ENCODE data around the gene INTS3. TPM values are rescaled to one million over a fixed set of nuclear protein-coding genes. Genes with fewer than 3 reads are reported as not detected.

Gene INTS3
- total RNA-seq, 4 donors from 2014 or later = 35.9 to 70.1 (median 61.3) TPM

GRCh38 chr1:153783233-153784190 lies 55.7 kb downstream of the INTS3 start:
- Histone ChIP-seq H3K36me3 (no peaks in the 10 kb centered on the region), H3K27me3 (no peaks in the 10 kb centered on the region), H3K4me1 (no peaks in the 10 kb centered on the region), H3K9me3 (no peaks in the 10 kb centered on the region), H3K4me3 (peak overlapping the region; percentile 60 to 76), H3K27ac (peak overlapping the region; percentile 96 to 98)
- intact Hi-C loops (cut with DNase I; ENCODE audit: low total_unique reads) = no loop called here
- peak; percentile 88 to 94 for DNase-seq
- TF ChIP-seq, protein P1, sequence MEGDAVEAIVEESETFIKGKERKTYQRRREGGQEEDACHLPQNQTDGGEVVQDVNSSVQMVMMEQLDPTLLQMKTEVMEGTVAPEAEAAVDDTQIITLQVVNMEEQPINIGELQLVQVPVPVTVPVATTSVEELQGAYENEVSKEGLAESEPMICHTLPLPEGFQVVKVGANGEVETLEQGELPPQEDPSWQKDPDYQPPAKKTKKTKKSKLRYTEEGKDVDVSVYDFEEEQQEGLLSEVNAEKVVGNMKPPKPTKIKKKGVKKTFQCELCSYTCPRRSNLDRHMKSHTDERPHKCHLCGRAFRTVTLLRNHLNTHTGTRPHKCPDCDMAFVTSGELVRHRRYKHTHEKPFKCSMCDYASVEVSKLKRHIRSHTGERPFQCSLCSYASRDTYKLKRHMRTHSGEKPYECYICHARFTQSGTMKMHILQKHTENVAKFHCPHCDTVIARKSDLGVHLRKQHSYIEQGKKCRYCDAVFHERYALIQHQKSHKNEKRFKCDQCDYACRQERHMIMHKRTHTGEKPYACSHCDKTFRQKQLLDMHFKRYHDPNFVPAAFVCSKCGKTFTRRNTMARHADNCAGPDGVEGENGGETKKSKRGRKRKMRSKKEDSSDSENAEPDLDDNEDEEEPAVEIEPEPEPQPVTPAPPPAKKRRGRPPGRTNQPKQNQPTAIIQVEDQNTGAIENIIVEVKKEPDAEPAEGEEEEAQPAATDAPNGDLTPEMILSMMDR (IDR thresholded peaks at IDR 0.05) = peak in 2 of 4 experiments; percentile 2 to 54
- TF ChIP-seq POLR2A (IDR thresholded peaks at IDR 0.05) = peak; percentile 95 to 97

GRCh38 chr1:153786038-153786790 lies 58.4 kb downstream of the INTS3 start:
- intact Hi-C loops (cut with DNase I; ENCODE audit: low total_unique reads) = no loop called here

DNA sequence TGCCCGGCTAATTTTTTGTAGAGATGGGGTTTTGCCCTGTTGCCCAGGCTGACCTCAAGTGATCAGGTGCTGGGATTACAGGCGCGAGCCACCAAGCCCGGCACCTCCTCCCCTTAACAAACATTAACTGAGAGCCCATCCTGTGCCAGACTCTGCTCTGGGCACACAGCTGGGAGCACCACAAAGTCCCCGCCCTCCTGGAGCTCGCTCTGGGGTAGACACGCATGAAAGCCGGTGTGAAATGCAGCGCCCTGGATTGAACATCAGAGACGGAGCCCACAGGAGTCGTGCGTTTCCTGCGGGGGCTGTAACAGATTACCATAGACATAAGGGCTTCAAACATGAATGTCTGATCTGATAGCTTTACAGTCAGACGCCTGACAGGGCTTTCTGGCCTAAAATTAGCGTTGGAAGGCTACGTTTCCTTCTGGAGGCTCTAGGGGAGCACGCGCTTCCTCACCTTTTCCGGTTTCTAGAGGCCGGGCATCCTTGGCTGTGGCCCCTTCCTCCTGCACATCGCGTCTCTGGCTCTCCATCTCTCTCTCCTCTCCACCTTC lies 61.7 kb downstream of the INTS3 start:
- Histone ChIP-seq H3K4me3 (peak overlapping the region; percentile 23 to 28), H3K4me1 (peaks cover 0 to 3% of the 10 kb centered on the region in 2 donors), H3K27ac (peak overlapping the region; percentile 92 to 95), H3K9me3 (no peaks in the 10 kb centered on the region), H3K36me3 (no peaks in the 10 kb centered on the region), H3K27me3 (no peaks in the 10 kb centered on the region)
- intact Hi-C loops (cut with DNase I; ENCODE audit: low total_unique reads) = loop anchor here (10.0 kb wide), 1 partner anchor 185 kb away; the partner anchor contains the start of gene JTB
- DNase-seq = peak in 1 of 2 donors; percentile 40
- no peak for TF ChIP-seq POLR2A (IDR thresholded peaks at IDR 0.05)
- TF ChIP-seq, protein P1 (IDR thresholded peaks at IDR 0.05) = no peak

More at GRCh38 chr1:153786038-153786790, 58.4 kb downstream of the INTS3 start:
- Histone ChIP-seq H3K36me3 (no peaks in the 10 kb centered on the region), H3K9me3 (no peaks in the 10 kb centered on the region), H3K27me3 (no peaks in the 10 kb centered on the region), H3K4me3 (no peak overlapping the region), H3K27ac (no peak overlapping the region), H3K4me1 (peaks cover 0 to 3% of the 10 kb centered on the region in 2 donors)
- no peak for DNase-seq
- TF ChIP-seq, protein P1 (IDR thresholded peaks at IDR 0.05) = no peak
- TF ChIP-seq POLR2A (IDR thresholded peaks at IDR 0.05) = no peak

DNA sequence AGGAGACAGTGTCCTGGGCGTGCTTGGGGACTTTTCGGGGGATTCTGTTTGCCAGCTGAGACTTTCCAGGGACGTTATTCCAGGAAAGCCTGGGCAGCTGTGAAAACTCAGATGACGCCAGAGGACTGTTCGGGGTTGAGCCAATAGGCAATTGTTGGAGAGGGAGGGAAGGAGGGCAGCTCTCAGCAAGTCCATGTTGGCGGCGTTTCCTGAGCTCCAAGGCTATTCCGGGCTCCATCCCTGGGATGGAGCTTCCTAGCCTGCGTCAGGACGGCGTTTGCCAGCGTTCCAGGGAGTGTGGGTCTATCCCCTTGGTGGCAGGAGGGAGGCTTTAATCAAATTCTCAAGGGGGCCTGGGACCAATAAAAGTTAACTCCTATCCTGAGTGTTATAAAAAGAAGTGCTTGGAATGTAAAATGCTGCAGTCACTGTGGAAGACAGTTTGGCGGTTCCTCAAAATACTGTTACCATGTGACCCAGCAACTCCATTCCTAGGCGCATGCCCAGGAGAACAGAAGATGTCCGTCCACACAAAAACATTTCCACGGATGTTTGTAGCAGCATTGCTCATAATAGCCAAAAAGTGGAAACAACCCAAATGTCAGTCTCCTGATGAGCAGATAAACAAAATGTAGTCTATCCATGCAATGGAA lies 62.6 kb downstream of the INTS3 start:
- peak; percentile 23 to 38 for TF ChIP-seq POLR2A (IDR thresholded peaks at IDR 0.05)
- TF ChIP-seq, protein P1 (IDR thresholded peaks at IDR 0.05) = no peak
- Histone ChIP-seq H3K27me3 (no peaks in the 10 kb centered on the region), H3K27ac (peak overlapping the region; percentile 92 to 95), H3K4me1 (peaks cover 0 to 3% of the 10 kb centered on the region in 2 donors), H3K36me3 (no peaks in the 10 kb centered on the region), H3K4me3 (peak overlapping the region; percentile 23 to 28), H3K9me3 (no peaks in the 10 kb centered on the region)
- intact Hi-C loops (cut with DNase I; ENCODE audit: low total_unique reads) = loop anchor here (10.0 kb wide), 1 partner anchor 184 kb away; the partner anchor contains the start of gene JTB
- peak; percentile 89 to 91 for DNase-seq
